ENCODE measurements around the gene OXSM.

OXSM gene

GRCh38 chr3:25817638-25818037 is 27.7 kb downstream of the OXSM start:
- no peak overlapping the region for H2BK12ac ChIP-seq (ENCODE audit: low read length)
- no peak overlapping the region for H3K4me3 ChIP-seq (ENCODE audit: low read depth, low read length)
- H3K27me3 ChIP-seq (ENCODE audit: insufficient read depth, low read length) = no peaks in the 10 kb centered on the region
- no peak overlapping the region for H2AFZ ChIP-seq (ENCODE audit: insufficient read depth, low read length, poor library complexity)
- H4K91ac ChIP-seq (ENCODE audit: low read depth, low read length) = no peak overlapping the region
- no peak overlapping the region for H2BK5ac ChIP-seq (ENCODE audit: low read depth, low read length, poor library complexity)
- H3K9me3 ChIP-seq (ENCODE audit: insufficient read depth, low read depth, low read length) = peaks cover 2% of the 10 kb centered on the region
- H3K36me3 ChIP-seq (ENCODE audit: control insufficient read depth in 1 of 2, insufficient read depth in 2 of 2, low read length in 2 of 2) = no peaks in the 10 kb centered on the region
- H3K79me1 ChIP-seq (ENCODE audit: low read length) = no peaks in the 10 kb centered on the region
- no peak overlapping the region for H3K23ac ChIP-seq (ENCODE audit: low read length)
- no peak overlapping the region for H3K4ac ChIP-seq (ENCODE audit: low read depth, low read length)
- no peaks in the 10 kb centered on the region for H3K79me2 ChIP-seq (ENCODE audit: control insufficient read depth, insufficient read depth, low read length, poor library complexity)
- no peaks in the 10 kb centered on the region for H3K4me1 ChIP-seq (ENCODE audit: control insufficient read depth in 1 of 2, insufficient read depth in 2 of 2, low read length in 2 of 2)
- no peak overlapping the region for H3K18ac ChIP-seq (ENCODE audit: low read length)
- H3K14ac ChIP-seq (ENCODE audit: low read length) = no peak overlapping the region
- WGBS (ENCODE audit: extremely low coverage, insufficient coverage, insufficient read length) = no CpG with 5 or more reads among the region's 1 CpG
- no peak overlapping the region for H3K4me2 ChIP-seq (ENCODE audit: low read length)
- no peak for DNase-seq
- no peak overlapping the region for H2BK120ac ChIP-seq (ENCODE audit: insufficient read depth, low read length, poor library complexity)
- no peak overlapping the region for H3K9ac ChIP-seq (ENCODE audit: low read length)
- no peak overlapping the region for H2AK5ac ChIP-seq (ENCODE audit: low read length)
- no peak overlapping the region for H4K8ac ChIP-seq (ENCODE audit: low read depth, low read length)
- no peak overlapping the region for H4K12ac ChIP-seq (ENCODE audit: low read depth, low read length)
- H3K27ac ChIP-seq (ENCODE audit: low read depth, low read length) = no peak overlapping the region

DNA sequence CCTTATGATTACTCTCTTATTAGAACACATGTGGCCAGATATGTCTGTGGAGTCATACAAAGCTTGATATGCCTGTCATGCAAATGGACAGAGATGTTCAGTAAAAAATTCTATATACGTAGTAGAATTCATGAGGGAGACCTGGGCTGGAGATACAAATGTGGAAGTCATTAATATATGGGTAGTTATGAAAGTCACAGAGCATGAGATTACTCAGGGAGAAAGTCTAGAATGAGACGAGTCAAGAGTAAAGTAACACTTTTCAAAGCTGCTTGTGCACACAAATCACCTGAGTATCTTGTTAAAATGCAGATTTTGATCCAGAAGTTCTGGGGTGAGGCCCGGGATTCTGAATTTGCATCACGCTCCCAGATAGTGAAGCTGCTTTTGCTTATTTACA is 28.4 kb downstream of the OXSM start:
- Histone ChIP-seq H2BK120ac (ENCODE audit: insufficient read depth, low read length, poor library complexity) (no peak overlapping the region), H3K4me3 (ENCODE audit: low read depth, low read length) (no peak overlapping the region), H4K12ac (ENCODE audit: low read depth, low read length) (no peak overlapping the region), H3K79me1 (ENCODE audit: low read length) (no peaks in the 10 kb centered on the region), H2BK5ac (ENCODE audit: low read depth, low read length, poor library complexity) (no peak overlapping the region), H3K79me2 (ENCODE audit: control insufficient read depth, insufficient read depth, low read length, poor library complexity) (no peaks in the 10 kb centered on the region), H4K8ac (ENCODE audit: low read depth, low read length) (no peak overlapping the region), H4K91ac (ENCODE audit: low read depth, low read length) (no peak overlapping the region), H3K18ac (ENCODE audit: low read length) (no peak overlapping the region), H2AFZ (ENCODE audit: insufficient read depth, low read length, poor library complexity) (no peak overlapping the region), H3K27ac (ENCODE audit: low read depth, low read length) (no peak overlapping the region), H3K9me3 (ENCODE audit: insufficient read depth, low read depth, low read length) (peaks cover 2% of the 10 kb centered on the region), H2BK12ac (ENCODE audit: low read length) (no peak overlapping the region), H3K23ac (ENCODE audit: low read length) (no peak overlapping the region), H3K9ac (ENCODE audit: low read length) (no peak overlapping the region), H3K27me3 (ENCODE audit: insufficient read depth, low read length) (no peaks in the 10 kb centered on the region), H3K4me1 (ENCODE audit: control insufficient read depth in 1 of 2, insufficient read depth in 2 of 2, low read length in 2 of 2) (no peaks in the 10 kb centered on the region), H3K36me3 (ENCODE audit: control insufficient read depth in 1 of 2, insufficient read depth in 2 of 2, low read length in 2 of 2) (no peaks in the 10 kb centered on the region), H2AK5ac (ENCODE audit: low read length) (no peak overlapping the region), H3K4ac (ENCODE audit: low read depth, low read length) (no peak overlapping the region), H3K14ac (ENCODE audit: low read length) (no peak overlapping the region), H3K4me2 (ENCODE audit: low read length) (no peak overlapping the region)
- no peak for DNase-seq
- no CpG with 5 or more reads among the region's 4 CpGs for WGBS (ENCODE audit: extremely low coverage, insufficient coverage, insufficient read length)

DNA sequence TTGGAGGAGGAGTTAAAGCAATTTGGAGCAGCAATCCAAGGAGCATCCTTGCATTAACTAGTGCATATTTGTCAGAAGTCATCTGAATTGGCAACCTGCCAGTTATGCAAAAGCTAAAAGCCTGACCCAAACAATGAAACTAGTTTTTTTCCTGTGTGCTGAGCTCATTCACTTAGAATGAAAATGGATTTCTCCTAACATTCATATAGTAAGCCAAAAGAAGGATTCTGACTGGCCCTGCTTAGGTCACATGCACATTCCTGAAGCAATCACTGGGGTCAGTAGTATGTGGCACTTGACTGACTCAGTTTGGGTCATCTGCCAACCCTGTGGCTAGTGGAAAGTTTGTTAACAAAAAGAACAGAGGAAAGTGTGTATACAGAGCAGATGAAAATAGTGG is 30.5 kb downstream of the OXSM start:
- Histone ChIP-seq H2AK5ac (ENCODE audit: low read length) (no peak overlapping the region), H3K9ac (ENCODE audit: low read length) (no peak overlapping the region), H4K8ac (ENCODE audit: low read depth, low read length) (no peak overlapping the region), H3K79me2 (ENCODE audit: control insufficient read depth, insufficient read depth, low read length, poor library complexity) (no peaks in the 10 kb centered on the region), H2AFZ (ENCODE audit: insufficient read depth, low read length, poor library complexity) (no peak overlapping the region), H3K14ac (ENCODE audit: low read length) (no peak overlapping the region), H3K27ac (ENCODE audit: low read depth, low read length) (no peak overlapping the region), H2BK12ac (ENCODE audit: low read length) (no peak overlapping the region), H3K4me2 (ENCODE audit: low read length) (no peak overlapping the region), H3K4ac (ENCODE audit: low read depth, low read length) (no peak overlapping the region), H3K36me3 (ENCODE audit: control insufficient read depth in 1 of 2, insufficient read depth in 2 of 2, low read length in 2 of 2) (no peaks in the 10 kb centered on the region), H3K79me1 (ENCODE audit: low read length) (no peaks in the 10 kb centered on the region), H4K12ac (ENCODE audit: low read depth, low read length) (no peak overlapping the region), H3K27me3 (ENCODE audit: insufficient read depth, low read length) (no peaks in the 10 kb centered on the region), H3K4me3 (ENCODE audit: low read depth, low read length) (no peak overlapping the region), H3K9me3 (ENCODE audit: insufficient read depth, low read depth, low read length) (peaks cover 2% of the 10 kb centered on the region), H3K23ac (ENCODE audit: low read length) (no peak overlapping the region), H2BK120ac (ENCODE audit: insufficient read depth, low read length, poor library complexity) (no peak overlapping the region), H4K91ac (ENCODE audit: low read depth, low read length) (no peak overlapping the region), H3K4me1 (ENCODE audit: control insufficient read depth in 1 of 2, insufficient read depth in 2 of 2, low read length in 2 of 2) (no peaks in the 10 kb centered on the region), H3K18ac (ENCODE audit: low read length) (no peak overlapping the region), H2BK5ac (ENCODE audit: low read depth, low read length, poor library complexity) (no peak overlapping the region)
- peak in 1 of 2 donors; percentile 22 for DNase-seq

DNA sequence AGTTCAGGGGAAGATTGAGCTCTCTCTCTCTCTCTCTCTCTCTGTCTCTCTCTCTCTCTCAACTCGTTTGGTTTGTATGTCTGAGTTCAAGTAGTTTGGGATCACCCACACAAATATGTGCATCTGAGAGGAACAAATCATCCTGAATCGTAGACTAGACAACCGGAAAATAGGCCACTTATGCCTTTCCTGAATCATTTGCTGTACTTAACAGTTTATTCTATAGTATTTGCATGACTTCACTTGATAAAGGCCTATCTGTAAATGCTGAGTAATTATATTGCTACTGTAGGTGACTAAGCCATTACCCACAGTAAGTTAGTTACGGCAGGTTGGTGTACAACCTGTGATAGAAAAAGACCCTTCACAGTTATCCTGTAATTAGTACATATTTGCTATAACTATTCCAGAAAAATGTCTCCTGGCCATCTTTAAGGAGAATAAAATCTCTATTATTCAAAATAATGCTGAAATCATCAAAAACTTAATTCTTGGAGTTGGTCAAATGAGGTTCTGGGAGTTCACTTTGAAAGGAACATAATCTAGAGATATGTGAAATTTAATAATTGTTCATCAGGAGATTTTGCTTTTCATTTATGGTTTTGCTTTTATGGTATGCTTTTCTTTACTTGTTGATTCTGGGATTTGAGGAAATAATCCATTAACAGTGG is 31.1 kb downstream of the OXSM start:
- no CpG with 5 or more reads among the region's 4 CpGs for WGBS (ENCODE audit: extremely low coverage, insufficient coverage, insufficient read length)
- Histone ChIP-seq H3K79me2 (ENCODE audit: control insufficient read depth, insufficient read depth, low read length, poor library complexity) (no peaks in the 10 kb centered on the region), H3K18ac (ENCODE audit: low read length) (no peak overlapping the region), H2AK5ac (ENCODE audit: low read length) (no peak overlapping the region), H2BK120ac (ENCODE audit: insufficient read depth, low read length, poor library complexity) (no peak overlapping the region), H3K79me1 (ENCODE audit: low read length) (no peaks in the 10 kb centered on the region), H3K4me3 (ENCODE audit: low read depth, low read length) (no peak overlapping the region), H3K23ac (ENCODE audit: low read length) (no peak overlapping the region), H3K27me3 (ENCODE audit: insufficient read depth, low read length) (no peaks in the 10 kb centered on the region), H3K4me1 (ENCODE audit: control insufficient read depth in 1 of 2, insufficient read depth in 2 of 2, low read length in 2 of 2) (no peaks in the 10 kb centered on the region), H2AFZ (ENCODE audit: insufficient read depth, low read length, poor library complexity) (no peak overlapping the region), H3K4ac (ENCODE audit: low read depth, low read length) (no peak overlapping the region), H4K8ac (ENCODE audit: low read depth, low read length) (no peak overlapping the region), H2BK5ac (ENCODE audit: low read depth, low read length, poor library complexity) (no peak overlapping the region), H3K9me3 (ENCODE audit: insufficient read depth, low read depth, low read length) (peaks cover 2% of the 10 kb centered on the region), H3K9ac (ENCODE audit: low read length) (no peak overlapping the region), H3K14ac (ENCODE audit: low read length) (no peak overlapping the region), H4K91ac (ENCODE audit: low read depth, low read length) (no peak overlapping the region), H3K4me2 (ENCODE audit: low read length) (no peak overlapping the region), H2BK12ac (ENCODE audit: low read length) (no peak overlapping the region), H3K36me3 (ENCODE audit: control insufficient read depth in 1 of 2, insufficient read depth in 2 of 2, low read length in 2 of 2) (no peaks in the 10 kb centered on the region), H4K12ac (ENCODE audit: low read depth, low read length) (no peak overlapping the region), H3K27ac (ENCODE audit: low read depth, low read length) (no peak overlapping the region)
- DNase-seq = no peak
